Measurements from ENCODE around the gene TMCO4.

GRCh38 chr1:19758227-19758830, 41.4 kb downstream of the TMCO4 start:
- no peak for TF ChIP-seq FOXM1 (IDR thresholded peaks at IDR 0.05; ENCODE audit: borderline replicate concordance, low read depth)
- no peak for TF ChIP-seq RAD21 (IDR thresholded peaks at IDR 0.05; ENCODE audit: low read depth)
- no peak for TF ChIP-seq CREB1 (IDR thresholded peaks at IDR 0.05; ENCODE audit: low read depth)
- TF ChIP-seq EP300 (IDR thresholded peaks at IDR 0.05; ENCODE audit: borderline replicate concordance) = no peak
- TF ChIP-seq MAX (IDR thresholded peaks at IDR 0.05) = no peak
- no peak for TF ChIP-seq REST (IDR thresholded peaks at IDR 0.05; ENCODE audit: low read depth)
- TF ChIP-seq TCF12 (IDR thresholded peaks at IDR 0.05; ENCODE audit: low read depth) = no peak
- no peak for TF ChIP-seq CEBPB (IDR thresholded peaks at IDR 0.05)
- TF ChIP-seq ZBTB7A (IDR thresholded peaks at IDR 0.05; ENCODE audit: low read depth) = no peak
- no peak for TF ChIP-seq EGR1 (IDR thresholded peaks at IDR 0.05)
- TF ChIP-seq TAF1 (IDR thresholded peaks at IDR 0.05; ENCODE audit: low read depth) = no peak
- no peak; the same call in 1 of the 2 replicates for TF ChIP-seq USF1 (IDR thresholded peaks at IDR 0.05)
- no peak for TF ChIP-seq YY1 (IDR thresholded peaks at IDR 0.05; ENCODE audit: low read depth)
